ENCODE measurements around the gene GHRH.

GHRH gene

GRCh38 chr20:37266940-37267666, 5.5 kb upstream of the GHRH start:
- no peak for DNase-seq
- no peak overlapping the region for H3K4ac ChIP-seq (ENCODE audit: low read depth in 1 of 2, low read length in 2 of 2)
- H3K9me3 ChIP-seq (ENCODE audit: control insufficient read depth, low read length): no peaks in the 10 kb centered on the region
- no peak overlapping the region for H3K14ac ChIP-seq (ENCODE audit: low read length in 2 of 2)
- no peak overlapping the region for H2AK5ac ChIP-seq (ENCODE audit: low read length, severe bottlenecking)
- WGBS: 89% methylated on average over 9 of the region's 9 CpGs
- no peak overlapping the region for H3K9ac ChIP-seq (ENCODE audit: low read length)
- H4K8ac ChIP-seq (ENCODE audit: low read length): no peak overlapping the region
- no peak overlapping the region for H3K23ac ChIP-seq (ENCODE audit: low read length in 2 of 2)
- H4K91ac ChIP-seq (ENCODE audit: low read length): no peak overlapping the region
- H3K36me3 ChIP-seq (ENCODE audit: control insufficient read depth in 1 of 2, insufficient read depth in 2 of 2, low read depth in 1 of 2, low read length in 2 of 2): no peaks in the 10 kb centered on the region
- H2BK15ac ChIP-seq (ENCODE audit: low read depth, poor library complexity, severe bottlenecking): no peak overlapping the region
- no peak overlapping the region for H3K18ac ChIP-seq (ENCODE audit: low read depth in 1 of 2, low read length in 2 of 2)
- H3K79me1 ChIP-seq (replicated peaks; ENCODE audit: low read length, poor library complexity, severe bottlenecking): no peaks in the 10 kb centered on the region
- no peak overlapping the region for H2BK120ac ChIP-seq (ENCODE audit: low read depth, low read length)
- H3K4me2 ChIP-seq (ENCODE audit: low read length, poor library complexity, severe bottlenecking): no peak overlapping the region
- H3K4me1 ChIP-seq (ENCODE audit: control insufficient read depth, insufficient read depth, low read depth, low read length): peaks cover 3% of the 10 kb centered on the region
- H2BK12ac ChIP-seq (ENCODE audit: low read length in 2 of 2): no peak overlapping the region
- H3K27ac ChIP-seq (ENCODE audit: low read length, poor library complexity, severe bottlenecking): no peak overlapping the region
- no peak overlapping the region for H2BK5ac ChIP-seq (ENCODE audit: low read depth, low read length, poor library complexity, severe bottlenecking)
- H3K27me3 ChIP-seq (ENCODE audit: control insufficient read depth in 1 of 2, insufficient read depth in 1 of 2, low read length in 2 of 2): peaks cover 17 to 31% of the 10 kb centered on the region in 2 experiments
- H3K4me3 ChIP-seq (ENCODE audit: insufficient read depth in 1 of 2, low read depth in 1 of 2, low read length in 2 of 2): no peak overlapping the region
- no peak overlapping the region for H2AFZ ChIP-seq (ENCODE audit: low read depth, low read length)

GRCh38 chr20:37265152-37265551, 3.5 kb upstream of the GHRH start:
- H3K4me1 ChIP-seq (ENCODE audit: control insufficient read depth, insufficient read depth, low read depth, low read length): peaks cover 3% of the 10 kb centered on the region
- no peak overlapping the region for H2BK5ac ChIP-seq (ENCODE audit: low read depth, low read length, poor library complexity, severe bottlenecking)
- H2BK12ac ChIP-seq (ENCODE audit: low read length in 2 of 2): no peak overlapping the region
- no peaks in the 10 kb centered on the region for H3K79me1 ChIP-seq (replicated peaks; ENCODE audit: low read length, poor library complexity, severe bottlenecking)
- H2BK15ac ChIP-seq (ENCODE audit: low read depth, poor library complexity, severe bottlenecking): no peak overlapping the region
- no peak overlapping the region for H3K4me3 ChIP-seq (ENCODE audit: insufficient read depth in 1 of 2, low read depth in 1 of 2, low read length in 2 of 2)
- no peak overlapping the region for H4K8ac ChIP-seq (ENCODE audit: low read length)
- no peak overlapping the region for H3K9ac ChIP-seq (ENCODE audit: low read length)
- H3K4me2 ChIP-seq (ENCODE audit: low read length, poor library complexity, severe bottlenecking): no peak overlapping the region
- H3K4ac ChIP-seq (ENCODE audit: low read depth in 1 of 2, low read length in 2 of 2): no peak overlapping the region
- no peak overlapping the region for H2AFZ ChIP-seq (ENCODE audit: low read depth, low read length)
- no peak overlapping the region for H3K18ac ChIP-seq (ENCODE audit: low read depth in 1 of 2, low read length in 2 of 2)
- no peaks in the 10 kb centered on the region for H3K36me3 ChIP-seq (ENCODE audit: control insufficient read depth in 1 of 2, insufficient read depth in 2 of 2, low read depth in 1 of 2, low read length in 2 of 2)
- H3K9me3 ChIP-seq (ENCODE audit: control insufficient read depth, low read length): no peaks in the 10 kb centered on the region
- H3K14ac ChIP-seq (ENCODE audit: low read length in 2 of 2): no peak overlapping the region
- no peak overlapping the region for H3K27ac ChIP-seq (ENCODE audit: low read length, poor library complexity, severe bottlenecking)
- H2BK120ac ChIP-seq (ENCODE audit: low read depth, low read length): no peak overlapping the region
- no peak overlapping the region for H4K91ac ChIP-seq (ENCODE audit: low read length)
- no peak overlapping the region for H2AK5ac ChIP-seq (ENCODE audit: low read length, severe bottlenecking)
- no peak overlapping the region for H3K23ac ChIP-seq (ENCODE audit: low read length in 2 of 2)
- peaks cover 31 to 51% of the 10 kb centered on the region in 2 experiments for H3K27me3 ChIP-seq (ENCODE audit: control insufficient read depth in 1 of 2, insufficient read depth in 1 of 2, low read length in 2 of 2)
- 99% methylated on average over 4 of the region's 4 CpGs for WGBS
- no peak for DNase-seq

GRCh38 chr20:37263686-37264085, 2.1 kb upstream of the GHRH start:
- Histone ChIP-seq H2AK5ac (ENCODE audit: low read length, severe bottlenecking) (no peak overlapping the region), H3K14ac (ENCODE audit: low read length in 2 of 2) (no peak overlapping the region), H3K79me1 (replicated peaks; ENCODE audit: low read length, poor library complexity, severe bottlenecking) (no peaks in the 10 kb centered on the region), H4K91ac (ENCODE audit: low read length) (no peak overlapping the region), H3K9ac (ENCODE audit: low read length) (no peak overlapping the region), H2BK15ac (ENCODE audit: low read depth, poor library complexity, severe bottlenecking) (no peak overlapping the region), H3K27me3 (ENCODE audit: control insufficient read depth in 1 of 2, insufficient read depth in 1 of 2, low read length in 2 of 2) (peaks cover 46 to 66% of the 10 kb centered on the region in 2 experiments), H2BK120ac (ENCODE audit: low read depth, low read length) (no peak overlapping the region), H3K27ac (ENCODE audit: low read length, poor library complexity, severe bottlenecking) (no peak overlapping the region), H3K4me3 (ENCODE audit: insufficient read depth in 1 of 2, low read depth in 1 of 2, low read length in 2 of 2) (no peak overlapping the region), H3K36me3 (ENCODE audit: control insufficient read depth in 1 of 2, insufficient read depth in 2 of 2, low read depth in 1 of 2, low read length in 2 of 2) (no peaks in the 10 kb centered on the region), H3K4me1 (ENCODE audit: control insufficient read depth, insufficient read depth, low read depth, low read length) (no peaks in the 10 kb centered on the region), H3K4ac (ENCODE audit: low read depth in 1 of 2, low read length in 2 of 2) (no peak overlapping the region), H2BK5ac (ENCODE audit: low read depth, low read length, poor library complexity, severe bottlenecking) (no peak overlapping the region), H3K18ac (ENCODE audit: low read depth in 1 of 2, low read length in 2 of 2) (no peak overlapping the region), H3K4me2 (ENCODE audit: low read length, poor library complexity, severe bottlenecking) (no peak overlapping the region), H3K23ac (ENCODE audit: low read length in 2 of 2) (no peak overlapping the region), H2BK12ac (ENCODE audit: low read length in 2 of 2) (no peak overlapping the region), H4K8ac (ENCODE audit: low read length) (no peak overlapping the region), H2AFZ (ENCODE audit: low read depth, low read length) (no peak overlapping the region), H3K9me3 (ENCODE audit: control insufficient read depth, low read length) (no peaks in the 10 kb centered on the region)
- 90% methylated on average over 5 of the region's 6 CpGs for WGBS
- DNase-seq: no peak

- H3K14ac ChIP-seq (ENCODE audit: low read length in 2 of 2): no peak overlapping the region
- H3K4me2 ChIP-seq (ENCODE audit: low read length, poor library complexity, severe bottlenecking): no peak overlapping the region
- H2BK5ac ChIP-seq (ENCODE audit: low read depth, low read length, poor library complexity, severe bottlenecking): no peak overlapping the region
- H2AK5ac ChIP-seq (ENCODE audit: low read length, severe bottlenecking): no peak overlapping the region
- no peak overlapping the region for H2BK12ac ChIP-seq (ENCODE audit: low read length in 2 of 2)
- H4K8ac ChIP-seq (ENCODE audit: low read length): no peak overlapping the region
- H3K4me3 ChIP-seq (ENCODE audit: insufficient read depth in 1 of 2, low read depth in 1 of 2, low read length in 2 of 2): no peak overlapping the region
- H4K91ac ChIP-seq (ENCODE audit: low read length): no peak overlapping the region
- H3K27me3 ChIP-seq (ENCODE audit: control insufficient read depth in 1 of 2, insufficient read depth in 1 of 2, low read length in 2 of 2): peaks cover 51 to 70% of the 10 kb centered on the region in 2 experiments
- H3K9ac ChIP-seq (ENCODE audit: low read length): no peak overlapping the region
- no peak overlapping the region for H3K4ac ChIP-seq (ENCODE audit: low read depth in 1 of 2, low read length in 2 of 2)
- no peak for DNase-seq
- H2AFZ ChIP-seq (ENCODE audit: low read depth, low read length): no peak overlapping the region
- no peaks in the 10 kb centered on the region for H3K79me1 ChIP-seq (replicated peaks; ENCODE audit: low read length, poor library complexity, severe bottlenecking)
- WGBS: 93% methylated on average over 5 of the region's 8 CpGs
- no peak overlapping the region for H2BK15ac ChIP-seq (ENCODE audit: low read depth, poor library complexity, severe bottlenecking)
- H3K23ac ChIP-seq (ENCODE audit: low read length in 2 of 2): no peak overlapping the region
- H3K27ac ChIP-seq (ENCODE audit: low read length, poor library complexity, severe bottlenecking): no peak overlapping the region
- H3K4me1 ChIP-seq (ENCODE audit: control insufficient read depth, insufficient read depth, low read depth, low read length): peaks cover 5% of the 10 kb centered on the region
- H3K18ac ChIP-seq (ENCODE audit: low read depth in 1 of 2, low read length in 2 of 2): no peak overlapping the region
- no peaks in the 10 kb centered on the region for H3K36me3 ChIP-seq (ENCODE audit: control insufficient read depth in 1 of 2, insufficient read depth in 2 of 2, low read depth in 1 of 2, low read length in 2 of 2)
- no peaks in the 10 kb centered on the region for H3K9me3 ChIP-seq (ENCODE audit: control insufficient read depth, low read length)
- H2BK120ac ChIP-seq (ENCODE audit: low read depth, low read length): no peak overlapping the region
Measured at GRCh38 chr20:37262505-37262904, 891 bp upstream of the GHRH start.

All from mesenchymal stem cell (in vitro differentiated cells and primary cell).